ENCODE results near the gene CCDC175. TPM values are rescaled to one million over a fixed set of nuclear protein-coding genes. Genes with fewer than 3 reads are reported as not detected.

Gene CCDC175
- total and polyA plus RNA-seq, 2 donors (not counting 3 experiments of a cell fraction or from before 2014, with no cell fraction given), result not detected

Other genes with a start within 250 kb of the CCDC175 start
- 3.4 and 3.7 TPM in 2 replicates for gene GPR135, start 111.4 kb downstream of the CCDC175 start, total RNA-seq
- 0.80 and 0.97 TPM in 2 replicates for gene GPR135, start 111.4 kb downstream of the CCDC175 start, polyA plus RNA-seq
- 30.2 and 31.0 TPM in 2 replicates for gene L3HYPDH, start 92.4 kb downstream of the CCDC175 start, total RNA-seq
- 26.2 and 27.3 TPM in 2 replicates for gene L3HYPDH, start 92.4 kb downstream of the CCDC175 start, polyA plus RNA-seq
- gene JKAMP, start 92.3 kb downstream of the CCDC175 start, total RNA-seq, result 30.8 and 39.8 TPM in 2 replicates
- 160 and 203 TPM in 2 replicates for gene JKAMP, start 92.3 kb downstream of the CCDC175 start, polyA plus RNA-seq

Measured in endothelial cell of umbilical vein (primary cell).